Measurements from ENCODE around the gene ECI1.
A peak's percentile ranks its signal among the peaks of the same experiment; 100 is the strongest.
"Not testable (repeated sequence)": the region's sequence is repeated elsewhere in the genome, so short reads cannot be mapped to it uniquely, and the experiment has no call there.

ECI1 gene

GRCh38 chr16:2260250-2260649 lies 8.9 kb upstream of the ECI1 start:
- TF ChIP-seq CTCF (IDR thresholded peaks at IDR 0.05; ENCODE audit: control insufficient read depth, extremely low read depth, insufficient read depth): no peak
- peak; percentile 78 for DNase-seq (ENCODE audit: low read depth)

GRCh38 chr16:2258530-2258929 lies 7.1 kb upstream of the ECI1 start:
- not testable (repeated sequence) for H3K4me3 ChIP-seq (ENCODE audit: low read depth, low read length); DNase-seq (ENCODE audit: low read depth)

More at GRCh38 chr16:2260250-2260649, 8.9 kb upstream of the ECI1 start:
- no peak overlapping the region for H3K4me3 ChIP-seq (ENCODE audit: low read depth, low read length)

GRCh38 chr16:2257726-2258125 lies 6.3 kb upstream of the ECI1 start:
- TF ChIP-seq CTCF (IDR thresholded peaks at IDR 0.05; ENCODE audit: control insufficient read depth, extremely low read depth, insufficient read depth): no peak
- no peak overlapping the region for H3K4me3 ChIP-seq (ENCODE audit: low read depth, low read length)

GRCh38 chr16:2256531-2257140 lies 5.2 kb upstream of the ECI1 start:
- no peak for DNase-seq (ENCODE audit: low read depth)
- no peak overlapping the region for H3K4me3 ChIP-seq (ENCODE audit: low read depth, low read length)
- no peak for TF ChIP-seq CTCF (IDR thresholded peaks at IDR 0.05; ENCODE audit: control insufficient read depth, extremely low read depth, insufficient read depth)

More at GRCh38 chr16:2257726-2258125, 6.3 kb upstream of the ECI1 start:
- no peak for DNase-seq (ENCODE audit: low read depth)

GRCh38 chr16:2253293-2253692 lies 1.9 kb upstream of the ECI1 start:
- DNase-seq (ENCODE audit: low read depth): no peak
- no peak for TF ChIP-seq CTCF (IDR thresholded peaks at IDR 0.05; ENCODE audit: control insufficient read depth, extremely low read depth, insufficient read depth)
- H3K4me3 ChIP-seq (ENCODE audit: low read depth, low read length): no peak overlapping the region

GRCh38 chr16:2252806-2253148 lies 1.4 kb upstream of the ECI1 start:
- no peak for TF ChIP-seq CTCF (IDR thresholded peaks at IDR 0.05; ENCODE audit: control insufficient read depth, extremely low read depth, insufficient read depth)
- DNase-seq (ENCODE audit: low read depth): no peak
- no peak overlapping the region for H3K4me3 ChIP-seq (ENCODE audit: low read depth, low read length)

- DNase-seq (ENCODE audit: low read depth): no peak
Observed at GRCh38 chr16:2250652-2251295, 613 bp downstream of the ECI1 start.

More at GRCh38 chr16:2250652-2251295, 613 bp downstream of the ECI1 start:
- no peak for TF ChIP-seq CTCF (IDR thresholded peaks at IDR 0.05; ENCODE audit: control insufficient read depth, extremely low read depth, insufficient read depth)
- peak overlapping the region; percentile 58 for H3K4me3 ChIP-seq (ENCODE audit: low read depth, low read length)
